Body of pancreas (tissue), 4 donors: ENCODE results near the gene RGS7BP. TPM values are rescaled to one million over a fixed set of nuclear protein-coding genes. Genes with fewer than 3 reads are reported as not detected.
A peak's percentile ranks its signal among the peaks of the same experiment; 100 is the strongest.

Source experiments
- ATAC-seq: fragments of 150-250 bp; one replicate; pipeline ENCODE4 v1.9.1; 2016
- DNase-seq, 4 donors: peaks; one replicate each; pipeline ENCODE4 v3.0.0-alpha.2; 2019
- H3K27ac ChIP-seq, 4 donors: fragments of 200-600 bp; sonication (generic); 1 replicate in 3 of 4; 2 replicates in 1 of 4; pipeline versions ENCODE4 v1.5.1 to v1.6.1; 2016 to 2019; ENCODE audit warnings: mild to moderate bottlenecking in 1 of 4, mixed read lengths in 1 of 4, moderate library complexity in 1 of 4
- H3K27me3 ChIP-seq, 2 donors: fragments of 200-600 bp; sonication (generic); one replicate each; pipeline ENCODE4 v1.6.0; 2016; ENCODE audit warnings: mild to moderate bottlenecking in 1 of 2
- H3K36me3 ChIP-seq, 2 donors: fragments of 200-600 bp; sonication (generic); replicated peaks in 1 of 2; 2 replicates each; pipeline ENCODE4 v1.5.1; 2016; ENCODE audit warnings: low read depth in 2 of 2; ENCODE audit not compliant: insufficient read depth in 1 of 2
- H3K4me1 ChIP-seq: fragments of 200-600 bp; sonication (generic); one replicate; pipeline ENCODE4 v1.6.0; 2016
- H3K4me3 ChIP-seq, 2 donors: fragments of 200-600 bp; sonication (generic); 1 replicate in 1 of 2; 2 replicates in 1 of 2; pipeline ENCODE4 v1.5.1; 2016 to 2019
- H3K9me3 ChIP-seq, 3 donors: fragments of 200-600 bp; sonication (generic); 1 replicate in 2 of 3; 2 replicates in 1 of 3; pipeline ENCODE4 v1.5.1; 2016
- POLR2A ChIP-seq, 3 donors: fragments of 450-650 bp; IDR thresholded peaks; one replicate each; pipeline ENCODE4 v1.6.1; 2016; ENCODE audit warnings: antibody characterized with exemption in 3 of 3, mild to moderate bottlenecking in 2 of 3
- WGBS, 2 donors: methylation state at CpG; one replicate each; pipeline ENCODE4 v1.1.5; 2017; 5-methylcytosine and 5-hydroxymethylcytosine counted together
- intact Hi-C: fragments of 100-400 bp; cut with DNase I; formaldehyde crosslinking; loops from one replicate; pipeline ENCODE4 v1.15.1; 2023
- total RNA-seq, 2 donors: library from RNA; depleted of rRNA; stranded (reverse); fragments of >200 nt; gene quantifications; one replicate each; pipeline ENCODE4 v1.1.0, GENCODE V29; 2016
- TF ChIP-seq, protein P1 (sequence below), 7 experiments: fragments of 450-650 bp in 4 of 7; fragments of 200-600 bp in 3 of 7; sonication (generic) in 3 of 7; IDR thresholded peaks; one replicate each; pipeline ENCODE4 v1.5.1; 2016 to 2019; ENCODE audit warnings: antibody characterized with exemption in 7 of 7

RGS7BP gene
- total RNA-seq, 2 donors from 2014 or later: under 0.01 to 3.1 TPM

DNA sequence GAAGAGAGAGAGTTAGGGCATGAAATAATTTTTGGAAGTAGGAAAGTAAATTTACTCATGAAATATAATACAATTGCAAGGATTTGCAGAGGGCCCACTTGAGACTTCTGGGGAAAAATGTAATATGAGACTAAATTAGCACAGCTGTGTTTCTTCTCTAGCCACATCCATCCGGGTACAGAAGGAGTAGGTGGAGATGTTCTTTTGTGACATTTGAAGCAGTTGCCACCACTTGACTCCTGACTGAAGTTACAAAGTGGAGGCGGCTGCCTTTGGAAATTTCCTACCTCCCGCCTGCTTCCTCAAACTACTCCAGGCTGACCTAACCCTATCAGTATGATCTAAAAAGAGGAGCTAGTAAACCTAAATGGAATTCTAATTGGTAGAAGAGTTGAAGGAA lies 126.4 kb downstream of the RGS7BP start:
- intact Hi-C loops: no loop called here
- Histone ChIP-seq H3K36me3 (no peaks in the 10 kb centered on the region), H3K4me1 (no peaks in the 10 kb centered on the region), H3K27me3 (no peaks in the 10 kb centered on the region), H3K9me3 (no peaks in the 10 kb centered on the region), H3K27ac (no peak overlapping the region), H3K4me3 (no peak overlapping the region)
- ATAC-seq: no peak
- 29 to 43% methylated on average over 3 of the region's 3 CpGs for WGBS, 2 donors
- DNase-seq: no peak
- TF ChIP-seq, protein P1, sequence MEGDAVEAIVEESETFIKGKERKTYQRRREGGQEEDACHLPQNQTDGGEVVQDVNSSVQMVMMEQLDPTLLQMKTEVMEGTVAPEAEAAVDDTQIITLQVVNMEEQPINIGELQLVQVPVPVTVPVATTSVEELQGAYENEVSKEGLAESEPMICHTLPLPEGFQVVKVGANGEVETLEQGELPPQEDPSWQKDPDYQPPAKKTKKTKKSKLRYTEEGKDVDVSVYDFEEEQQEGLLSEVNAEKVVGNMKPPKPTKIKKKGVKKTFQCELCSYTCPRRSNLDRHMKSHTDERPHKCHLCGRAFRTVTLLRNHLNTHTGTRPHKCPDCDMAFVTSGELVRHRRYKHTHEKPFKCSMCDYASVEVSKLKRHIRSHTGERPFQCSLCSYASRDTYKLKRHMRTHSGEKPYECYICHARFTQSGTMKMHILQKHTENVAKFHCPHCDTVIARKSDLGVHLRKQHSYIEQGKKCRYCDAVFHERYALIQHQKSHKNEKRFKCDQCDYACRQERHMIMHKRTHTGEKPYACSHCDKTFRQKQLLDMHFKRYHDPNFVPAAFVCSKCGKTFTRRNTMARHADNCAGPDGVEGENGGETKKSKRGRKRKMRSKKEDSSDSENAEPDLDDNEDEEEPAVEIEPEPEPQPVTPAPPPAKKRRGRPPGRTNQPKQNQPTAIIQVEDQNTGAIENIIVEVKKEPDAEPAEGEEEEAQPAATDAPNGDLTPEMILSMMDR (IDR thresholded peaks at IDR 0.05): no peak
- no peak for TF ChIP-seq POLR2A (IDR thresholded peaks at IDR 0.05)

- no peaks in the 10 kb centered on the region for H3K27me3 ChIP-seq
- H3K4me1 ChIP-seq: no peaks in the 10 kb centered on the region
- H3K4me3 ChIP-seq: no peak overlapping the region
- intact Hi-C loops: no loop called here
- peak; percentile 56 for ATAC-seq
- no peak overlapping the region for H3K27ac ChIP-seq
- no peak for DNase-seq
- no peaks in the 10 kb centered on the region for H3K36me3 ChIP-seq
- TF ChIP-seq, protein P1 (IDR thresholded peaks at IDR 0.05): peak; percentile 60 to 94 (median 76)
- no peak for TF ChIP-seq POLR2A (IDR thresholded peaks at IDR 0.05)
- H3K9me3 ChIP-seq: no peaks in the 10 kb centered on the region
- 0 to 2% methylated on average over 1 of the region's 1 CpG for WGBS, 2 donors
These were observed 129.3 kb downstream of the RGS7BP start for GRCh38 chr5:64634997-64635686.

DNA sequence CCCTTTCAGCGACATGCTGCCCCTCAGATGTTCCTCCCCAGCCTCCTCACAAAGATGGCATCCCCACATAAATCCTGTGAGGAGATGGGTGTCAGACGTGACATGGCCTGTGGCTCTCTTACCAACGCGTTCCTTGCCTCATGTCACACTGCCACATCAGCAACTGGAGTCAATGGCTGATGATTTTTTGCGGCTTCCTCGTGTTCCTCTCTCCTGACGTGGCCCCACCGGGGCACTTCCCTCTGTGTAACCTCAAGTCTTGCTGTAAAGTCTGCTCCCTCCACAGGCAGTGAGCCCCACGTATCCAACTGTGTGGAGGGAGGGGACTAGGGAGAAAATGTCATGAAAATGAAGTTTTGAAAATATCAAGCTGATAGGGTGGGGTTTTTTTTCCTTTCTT lies 131.3 kb downstream of the RGS7BP start:
- ATAC-seq (no peak), DNase-seq (no peak)
- no peaks in the 10 kb centered on the region for H3K27me3 ChIP-seq
- WGBS, 2 donors: 30 to 35% methylated on average over 9 of the region's 9 CpGs
- H3K36me3 ChIP-seq: no peaks in the 10 kb centered on the region
- H3K4me3 ChIP-seq: no peak overlapping the region
- no peak overlapping the region for H3K27ac ChIP-seq
- intact Hi-C loops: no loop called here
- H3K4me1 ChIP-seq: no peaks in the 10 kb centered on the region
- H3K9me3 ChIP-seq: no peaks in the 10 kb centered on the region
- no peak for TF ChIP-seq POLR2A (IDR thresholded peaks at IDR 0.05)
- TF ChIP-seq, protein P1 (IDR thresholded peaks at IDR 0.05): no peak

- no peaks in the 10 kb centered on the region for H3K27me3 ChIP-seq
- H3K9me3 ChIP-seq: no peaks in the 10 kb centered on the region
- no peak for ATAC-seq
- no peak overlapping the region for H3K4me3 ChIP-seq
- no peak overlapping the region for H3K27ac ChIP-seq
- no peak for DNase-seq
- 54 to 63% methylated on average over 10 of the region's 10 CpGs for WGBS, 2 donors
- TF ChIP-seq POLR2A (IDR thresholded peaks at IDR 0.05): no peak
- TF ChIP-seq, protein P1 (IDR thresholded peaks at IDR 0.05): no peak
- intact Hi-C loops: no loop called here
- H3K36me3 ChIP-seq: no peaks in the 10 kb centered on the region
- H3K4me1 ChIP-seq: no peaks in the 10 kb centered on the region
These were observed 132.1 kb downstream of the RGS7BP start for GRCh38 chr5:64637837-64638443.

- H3K27ac ChIP-seq: no peak overlapping the region
These were observed 139.0 kb downstream of the RGS7BP start for GRCh38 chr5:64644831-64645230.

More at GRCh38 chr5:64644831-64645230, 139.0 kb downstream of the RGS7BP start:
- H3K36me3 ChIP-seq: no peaks in the 10 kb centered on the region
- H3K4me1 ChIP-seq: no peaks in the 10 kb centered on the region
- H3K27me3 ChIP-seq: no peaks in the 10 kb centered on the region
- ATAC-seq (no peak), DNase-seq (no peak)
- no peak for TF ChIP-seq POLR2A (IDR thresholded peaks at IDR 0.05)
- TF ChIP-seq, protein P1 (IDR thresholded peaks at IDR 0.05): no peak
- no peak overlapping the region for H3K4me3 ChIP-seq
- intact Hi-C loops: loop anchor here (5.0 kb wide), 1 partner anchor 132 kb away; no protein-coding TSS in a partner anchor
- H3K9me3 ChIP-seq: no peaks in the 10 kb centered on the region
